Stomach (tissue), 4 donors: ENCODE measurements around the gene TSR2.

Experiments used
- CTCF ChIP-seq, 7 experiments: fragments of 450-650 bp in 4 of 7; fragments of 200-600 bp in 3 of 7; sonication (generic) in 3 of 7; IDR thresholded peaks; one replicate each; pipeline ENCODE4 v1.5.1; 2016 to 2019; ENCODE audit warnings: antibody characterized with exemption in 7 of 7, control low read depth in 2 of 7, mild to moderate bottlenecking in 1 of 7
- EP300 ChIP-seq: sonication (generic); formaldehyde crosslinking; IDR thresholded peaks from one replicate; pipeline ENCODE4 v1.6.1; 2017; ENCODE audit warnings: antibody characterized with exemption
- POLR2AphosphoS5 ChIP-seq, 3 donors: sonication (generic); formaldehyde crosslinking; IDR thresholded peaks; one replicate each; pipeline ENCODE4 v1.6.1; 2016; ENCODE audit warnings: antibody characterized with exemption in 3 of 3

DNA sequence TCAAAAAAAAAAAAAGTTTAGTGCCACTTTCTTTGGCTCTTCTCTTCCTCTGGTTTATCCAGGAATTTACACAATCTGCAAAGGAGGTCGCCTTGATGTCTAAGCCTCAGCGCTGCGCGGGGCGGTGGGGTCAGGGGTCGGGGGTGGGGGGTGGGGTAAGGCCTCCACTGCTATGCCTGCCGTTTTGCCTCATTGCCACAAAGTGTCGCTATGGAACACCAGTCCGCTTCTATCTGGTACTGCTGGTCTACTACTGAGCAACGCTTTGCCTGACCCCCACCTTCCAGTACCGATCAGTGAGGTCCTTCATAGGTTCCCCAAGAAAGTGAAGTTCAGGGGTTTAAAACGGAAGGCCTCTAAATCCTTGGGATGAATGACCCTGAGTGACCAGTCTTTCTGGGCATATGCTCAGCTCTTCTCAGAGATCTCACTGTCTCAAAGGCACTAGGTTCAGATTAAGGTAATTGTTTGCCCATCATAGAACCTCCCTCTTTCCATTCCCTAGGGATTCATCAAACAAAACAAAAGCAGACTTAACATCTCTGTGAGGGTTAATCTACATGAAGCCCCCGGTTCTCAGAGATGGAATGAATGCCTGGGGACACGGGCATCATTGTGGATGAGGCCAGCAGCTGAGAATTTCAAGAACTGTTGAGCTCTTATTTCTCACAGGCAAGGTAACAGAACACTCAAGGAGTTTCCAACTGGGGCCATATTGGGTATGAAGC is 16.9 kb upstream of the TSR2 start:
- TF ChIP-seq CTCF (IDR thresholded peaks at IDR 0.05) (no peak), POLR2AphosphoS5 (IDR thresholded peaks at IDR 0.05) (no peak), EP300 (no peak)
